ENCODE results near the gene ADORA2A.

- TF ChIP-seq SIN3A (IDR thresholded peaks at IDR 0.05; ENCODE audit: borderline replicate concordance, insufficient read depth, low read length): no peak
- TF ChIP-seq TAF1 (IDR thresholded peaks at IDR 0.05; ENCODE audit: borderline replicate concordance, insufficient read depth, low read length): no peak
- no peak for TF ChIP-seq POLR2AphosphoS5 (IDR thresholded peaks at IDR 0.05; ENCODE audit: low read depth, low read length)
These were observed 27.2 kb upstream of the ADORA2A start for GRCh38 chr22:24400034-24400725.

All from PFSK-1 (cell line).